Effector memory CD4-positive, alpha-beta T cell (primary cell): ENCODE results near the gene SMIM41.

ENCODE experiments used
- DNase-seq, 3 donors: peaks; one replicate each; pipeline ENCODE4 v3.0.0-alpha.2; 2020
- H3K27ac ChIP-seq: 2 replicates; pipeline ENCODE4 v1.7.0; 2013; ENCODE audit warnings: mild to moderate bottlenecking, low read length, moderate library complexity; ENCODE audit not compliant: insufficient read depth, poor library complexity, severe bottlenecking
- H3K27me3 ChIP-seq: replicated peaks from 2 replicates; pipeline ENCODE4 v1.7.0; 2013; ENCODE audit warnings: mild to moderate bottlenecking, low read length; ENCODE audit not compliant: insufficient read depth, control insufficient read depth, poor library complexity, severe bottlenecking
- H3K36me3 ChIP-seq: 2 replicates; pipeline ENCODE4 v1.7.0; 2013; ENCODE audit warnings: mild to moderate bottlenecking, low read length, moderate library complexity; ENCODE audit not compliant: control insufficient read depth, insufficient read depth
- H3K4me1 ChIP-seq: 2 replicates; pipeline ENCODE4 v1.7.0; 2013; ENCODE audit warnings: low read length, mild to moderate bottlenecking; ENCODE audit not compliant: control insufficient read depth, insufficient read depth, poor library complexity, severe bottlenecking
- H3K4me3 ChIP-seq: 2 replicates; pipeline ENCODE4 v1.7.0; 2013; ENCODE audit warnings: low read length, low read depth, mild to moderate bottlenecking; ENCODE audit not compliant: insufficient read depth, poor library complexity, severe bottlenecking
- H3K9me3 ChIP-seq: 2 replicates; pipeline ENCODE4 v1.7.0; 2013; ENCODE audit warnings: mild to moderate bottlenecking, low read length, moderate library complexity; ENCODE audit not compliant: control insufficient read depth

Gene SMIM41

GRCh38 chr12:52147367-52147963 lies 68.0 kb downstream of the SMIM41 start:
- no peaks in the 10 kb centered on the region for H3K27me3 ChIP-seq
- no peak for DNase-seq
- H3K36me3 ChIP-seq, result no peaks in the 10 kb centered on the region
- no peak overlapping the region for H3K27ac ChIP-seq
- peaks cover 6% of the 10 kb centered on the region for H3K4me1 ChIP-seq
- no peak overlapping the region for H3K4me3 ChIP-seq
- H3K9me3 ChIP-seq, result no peaks in the 10 kb centered on the region

- Histone ChIP-seq H3K27ac (no peak overlapping the region), H3K36me3 (no peaks in the 10 kb centered on the region)
Measured at GRCh38 chr12:52147964-52148463, 68.5 kb downstream of the SMIM41 start.

GRCh38 chr12:52148464-52149181 lies 69.1 kb downstream of the SMIM41 start:
- H3K27me3 ChIP-seq, result no peaks in the 10 kb centered on the region
- peaks cover 13% of the 10 kb centered on the region for H3K4me1 ChIP-seq
- DNase-seq, result no peak
- no peak overlapping the region for H3K27ac ChIP-seq
- no peak overlapping the region for H3K4me3 ChIP-seq
- no peaks in the 10 kb centered on the region for H3K9me3 ChIP-seq
- no peaks in the 10 kb centered on the region for H3K36me3 ChIP-seq

More at GRCh38 chr12:52147964-52148463, 68.5 kb downstream of the SMIM41 start:
- H3K27me3 ChIP-seq, result no peaks in the 10 kb centered on the region
- no peak overlapping the region for H3K4me3 ChIP-seq
- peaks cover 9% of the 10 kb centered on the region for H3K4me1 ChIP-seq
- DNase-seq, result no peak
- H3K9me3 ChIP-seq, result no peaks in the 10 kb centered on the region

GRCh38 chr12:52149182-52149641 lies 69.7 kb downstream of the SMIM41 start:
- no peaks in the 10 kb centered on the region for H3K9me3 ChIP-seq
- no peak for DNase-seq
- no peaks in the 10 kb centered on the region for H3K27me3 ChIP-seq
- peaks cover 14% of the 10 kb centered on the region for H3K4me1 ChIP-seq
- no peak overlapping the region for H3K27ac ChIP-seq
- H3K36me3 ChIP-seq, result no peaks in the 10 kb centered on the region
- H3K4me3 ChIP-seq, result no peak overlapping the region

- Histone ChIP-seq H3K27ac (no peak overlapping the region), H3K27me3 (no peaks in the 10 kb centered on the region), H3K9me3 (no peaks in the 10 kb centered on the region), H3K36me3 (no peaks in the 10 kb centered on the region), H3K4me3 (no peak overlapping the region), H3K4me1 (peaks cover 17% of the 10 kb centered on the region)
- no peak for DNase-seq
Measured at GRCh38 chr12:52149651-52150241, 70.2 kb downstream of the SMIM41 start.

- DNase-seq, result no peak
- H3K4me1 ChIP-seq, result peaks cover 33% of the 10 kb centered on the region
- H3K4me3 ChIP-seq, result no peak overlapping the region
- no peaks in the 10 kb centered on the region for H3K9me3 ChIP-seq
- H3K27me3 ChIP-seq, result no peaks in the 10 kb centered on the region
- H3K27ac ChIP-seq, result no peak overlapping the region
- no peaks in the 10 kb centered on the region for H3K36me3 ChIP-seq
Measured at GRCh38 chr12:52151153-52151836, 71.8 kb downstream of the SMIM41 start.

- peak; percentile 52 to 72 (median 61) for DNase-seq
- Histone ChIP-seq H3K36me3 (no peaks in the 10 kb centered on the region), H3K4me3 (peak overlapping the region; percentile 39), H3K4me1 (peaks cover 40% of the 10 kb centered on the region), H3K9me3 (no peaks in the 10 kb centered on the region), H3K27ac (no peak overlapping the region), H3K27me3 (no peaks in the 10 kb centered on the region)
Measured at GRCh38 chr12:52151837-52152783, 72.6 kb downstream of the SMIM41 start.

- Histone ChIP-seq H3K27ac (no peak overlapping the region), H3K4me3 (no peak overlapping the region), H3K9me3 (no peaks in the 10 kb centered on the region), H3K27me3 (no peaks in the 10 kb centered on the region), H3K36me3 (no peaks in the 10 kb centered on the region), H3K4me1 (peaks cover 40% of the 10 kb centered on the region)
- no peak for DNase-seq
Measured at GRCh38 chr12:52152905-52153317, 73.4 kb downstream of the SMIM41 start.
